ENCODE data around the gene EFR3B. TPM values are rescaled to one million over a fixed set of nuclear protein-coding genes. Genes with fewer than 3 reads are reported as not detected.
"Not testable (repeated sequence)": the region's sequence is repeated elsewhere in the genome, so short reads cannot be mapped to it uniquely, and the experiment has no call there.

Gene EFR3B
- total RNA-seq, 1 experiment from 2014 or later, result 0.09 TPM

DNA sequence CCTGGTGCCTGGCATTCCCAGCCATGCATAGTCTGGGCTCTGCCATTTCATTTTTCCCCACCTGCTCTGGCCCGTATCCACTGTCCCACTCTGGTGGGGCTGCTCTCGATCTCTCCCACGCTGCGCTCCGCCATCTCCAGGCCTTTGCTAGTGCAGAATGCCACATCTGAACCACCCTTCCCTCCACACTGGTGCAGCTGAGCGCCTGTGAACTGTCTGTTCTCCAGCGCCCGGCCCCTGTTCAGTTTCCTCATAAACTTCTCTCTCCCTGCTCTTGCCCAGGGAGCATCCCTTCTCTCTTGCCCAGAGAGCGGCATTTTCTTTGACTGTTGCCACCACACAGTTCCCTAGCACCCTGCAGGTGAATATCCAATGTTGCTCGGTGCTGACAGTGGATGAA is 105.0 kb downstream of the EFR3B start:
- no TSS peak for BruUV-seq (replicated peaks)
- Mint-ChIP-seq H3K36me3 (ENCODE audit: insufficient read depth, unreplicated experiment) (no peaks in the 10 kb centered on the region), H3K27me3 (ENCODE audit: insufficient read depth, unreplicated experiment) (peaks cover 13% of the 10 kb centered on the region), H3K27ac (ENCODE audit: low read depth, unreplicated experiment) (no peak overlapping the region), H3K4me1 (ENCODE audit: insufficient read depth, unreplicated experiment) (no peaks in the 10 kb centered on the region), H3K9me3 (ENCODE audit: unreplicated experiment) (no peaks in the 10 kb centered on the region), H3K4me3 (ENCODE audit: unreplicated experiment) (no peak overlapping the region)
- ChIA-PET CTCF (no interaction called here), POLR2A (no interaction called here)
- TF ChIP-seq, protein P1, sequence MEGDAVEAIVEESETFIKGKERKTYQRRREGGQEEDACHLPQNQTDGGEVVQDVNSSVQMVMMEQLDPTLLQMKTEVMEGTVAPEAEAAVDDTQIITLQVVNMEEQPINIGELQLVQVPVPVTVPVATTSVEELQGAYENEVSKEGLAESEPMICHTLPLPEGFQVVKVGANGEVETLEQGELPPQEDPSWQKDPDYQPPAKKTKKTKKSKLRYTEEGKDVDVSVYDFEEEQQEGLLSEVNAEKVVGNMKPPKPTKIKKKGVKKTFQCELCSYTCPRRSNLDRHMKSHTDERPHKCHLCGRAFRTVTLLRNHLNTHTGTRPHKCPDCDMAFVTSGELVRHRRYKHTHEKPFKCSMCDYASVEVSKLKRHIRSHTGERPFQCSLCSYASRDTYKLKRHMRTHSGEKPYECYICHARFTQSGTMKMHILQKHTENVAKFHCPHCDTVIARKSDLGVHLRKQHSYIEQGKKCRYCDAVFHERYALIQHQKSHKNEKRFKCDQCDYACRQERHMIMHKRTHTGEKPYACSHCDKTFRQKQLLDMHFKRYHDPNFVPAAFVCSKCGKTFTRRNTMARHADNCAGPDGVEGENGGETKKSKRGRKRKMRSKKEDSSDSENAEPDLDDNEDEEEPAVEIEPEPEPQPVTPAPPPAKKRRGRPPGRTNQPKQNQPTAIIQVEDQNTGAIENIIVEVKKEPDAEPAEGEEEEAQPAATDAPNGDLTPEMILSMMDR (IDR thresholded peaks at IDR 0.05; ENCODE audit: unreplicated experiment), result no peak
- intact Hi-C loops (cut with micrococcal nuclease), result no loop called here
- no peak for DNase-seq (ENCODE audit: unreplicated experiment)

DNA sequence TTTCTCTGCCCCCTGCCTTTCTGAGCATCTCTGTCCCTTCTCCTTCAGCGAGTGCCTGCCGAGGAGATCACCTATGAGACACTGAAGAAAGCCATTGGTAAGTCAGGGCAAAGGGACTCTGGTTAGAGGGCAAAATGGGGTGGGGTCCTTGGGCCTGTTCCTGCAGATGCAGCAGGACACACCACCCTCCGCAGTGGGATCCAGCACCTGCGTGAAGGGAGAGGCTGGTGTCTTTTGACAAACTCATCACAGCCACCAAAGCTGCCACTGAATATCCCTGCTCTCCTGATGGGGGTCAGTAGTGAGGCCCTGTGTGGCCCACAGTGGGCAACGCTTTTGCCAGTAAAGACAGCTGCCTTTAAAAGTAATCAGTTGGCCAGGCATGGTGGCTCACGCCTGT is 107.8 kb downstream of the EFR3B start:
- DNase-seq (ENCODE audit: unreplicated experiment), result no peak
- H3K4me1 Mint-ChIP-seq (ENCODE audit: insufficient read depth, unreplicated experiment), result no peaks in the 10 kb centered on the region
- TF ChIP-seq, protein P1 (IDR thresholded peaks at IDR 0.05; ENCODE audit: unreplicated experiment), result no peak
- POLR2A ChIA-PET, result no interaction called here
- intact Hi-C loops (cut with micrococcal nuclease), result no loop called here
- H3K27ac Mint-ChIP-seq (ENCODE audit: low read depth, unreplicated experiment), result no peak overlapping the region
- peaks cover 30% of the 10 kb centered on the region for H3K27me3 Mint-ChIP-seq (ENCODE audit: insufficient read depth, unreplicated experiment)
- BruUV-seq (replicated peaks), result no TSS peak
- H3K36me3 Mint-ChIP-seq (ENCODE audit: insufficient read depth, unreplicated experiment), result no peaks in the 10 kb centered on the region
- no peak overlapping the region for H3K4me3 Mint-ChIP-seq (ENCODE audit: unreplicated experiment)
- CTCF ChIA-PET, result interaction anchor here (0.6 kb wide), 2 partner anchors 9 to 440 kb away, joined by 3 to 4 read pairs; no protein-coding TSS in a partner anchor
- no peaks in the 10 kb centered on the region for H3K9me3 Mint-ChIP-seq (ENCODE audit: unreplicated experiment)

DNA sequence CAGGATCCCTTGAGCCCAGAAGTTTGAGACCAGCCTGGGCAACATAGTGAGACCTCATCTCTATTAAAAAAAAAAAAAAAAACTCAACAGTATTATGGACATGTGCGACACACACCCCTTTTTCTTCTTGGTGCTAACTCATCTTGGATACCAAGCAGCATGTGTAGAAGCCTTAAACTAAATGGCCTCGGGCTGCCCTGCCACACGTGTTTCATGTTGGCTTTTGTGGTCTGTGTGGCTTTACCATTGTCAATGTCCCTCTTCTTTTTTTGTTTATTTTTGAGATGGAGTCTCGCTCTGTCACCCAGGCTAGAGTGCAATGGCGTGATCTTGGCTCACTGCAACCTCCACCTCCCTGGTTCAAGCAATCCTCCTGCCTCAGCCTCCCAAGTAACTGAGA is 109.1 kb downstream of the EFR3B start:
- DNase-seq (ENCODE audit: unreplicated experiment); POLR2A ChIA-PET; H3K27ac Mint-ChIP-seq (ENCODE audit: low read depth, unreplicated experiment); H3K36me3 Mint-ChIP-seq (ENCODE audit: insufficient read depth, unreplicated experiment); H3K4me3 Mint-ChIP-seq (ENCODE audit: unreplicated experiment); BruUV-seq (replicated peaks); H3K9me3 Mint-ChIP-seq (ENCODE audit: unreplicated experiment); CTCF ChIA-PET; H3K4me1 Mint-ChIP-seq (ENCODE audit: insufficient read depth, unreplicated experiment); intact Hi-C loops (cut with micrococcal nuclease): not testable (repeated sequence)
- H3K27me3 Mint-ChIP-seq (ENCODE audit: insufficient read depth, unreplicated experiment), result peaks cover 43% of the 10 kb centered on the region

DNA sequence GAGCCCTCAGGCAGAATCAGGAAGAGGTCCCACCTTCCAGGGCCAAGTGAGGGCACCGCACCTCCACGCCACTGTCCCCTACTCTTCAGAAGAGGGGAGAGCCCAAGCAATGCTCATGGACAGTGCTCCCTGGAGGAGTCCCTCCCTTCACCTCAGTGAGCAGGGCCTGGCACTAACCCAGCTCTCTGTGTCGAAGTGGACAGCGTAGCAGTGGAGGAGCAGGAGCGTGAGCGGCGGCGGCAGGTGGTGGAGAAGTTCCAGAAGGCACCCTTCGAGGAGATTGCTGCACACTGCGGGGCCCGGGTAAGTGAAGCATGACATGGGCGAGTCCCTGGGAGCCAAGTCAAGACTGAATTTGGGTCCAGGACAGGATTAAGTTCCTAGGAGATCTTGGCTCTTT is 109.8 kb downstream of the EFR3B start:
- no TSS peak for BruUV-seq (replicated peaks)
- DNase-seq (ENCODE audit: unreplicated experiment), result no peak
- intact Hi-C loops (cut with micrococcal nuclease), result no loop called here
- peaks cover 39% of the 10 kb centered on the region for H3K27me3 Mint-ChIP-seq (ENCODE audit: insufficient read depth, unreplicated experiment)
- POLR2A ChIA-PET, result no interaction called here
- no peaks in the 10 kb centered on the region for H3K36me3 Mint-ChIP-seq (ENCODE audit: insufficient read depth, unreplicated experiment)
- TF ChIP-seq, protein P1 (IDR thresholded peaks at IDR 0.05; ENCODE audit: unreplicated experiment), result no peak
- no peak overlapping the region for H3K4me3 Mint-ChIP-seq (ENCODE audit: unreplicated experiment)
- H3K27ac Mint-ChIP-seq (ENCODE audit: low read depth, unreplicated experiment), result no peak overlapping the region
- no peaks in the 10 kb centered on the region for H3K4me1 Mint-ChIP-seq (ENCODE audit: insufficient read depth, unreplicated experiment)
- CTCF ChIA-PET, result interaction anchor here (1.4 kb wide), 1 partner anchor 48 kb away, joined by 3 read pairs; no protein-coding TSS in a partner anchor
- H3K9me3 Mint-ChIP-seq (ENCODE audit: unreplicated experiment), result no peaks in the 10 kb centered on the region

DNA sequence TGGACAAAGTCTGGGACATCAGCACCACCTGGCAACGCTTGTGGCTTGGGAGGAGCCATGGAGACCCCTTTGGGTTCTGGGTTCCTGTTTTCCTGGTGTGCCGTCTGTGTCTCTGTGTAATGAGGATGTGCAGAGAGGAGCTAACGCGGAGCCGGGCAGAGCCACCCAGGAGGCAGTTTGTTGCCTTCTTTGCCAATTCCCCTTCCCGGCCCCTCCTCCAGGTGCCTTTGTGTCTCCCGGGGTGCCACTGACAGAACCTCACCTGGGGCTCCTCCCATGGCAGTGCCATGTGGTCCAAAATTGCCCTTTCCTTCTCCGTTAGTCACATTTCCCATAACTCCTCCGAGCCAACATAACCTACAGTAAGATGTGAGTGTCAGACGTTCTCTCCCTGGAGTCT is 113.5 kb downstream of the EFR3B start:
- no TSS peak for BruUV-seq (replicated peaks)
- Mint-ChIP-seq H3K27ac (ENCODE audit: low read depth, unreplicated experiment) (no peak overlapping the region), H3K4me1 (ENCODE audit: insufficient read depth, unreplicated experiment) (no peaks in the 10 kb centered on the region), H3K4me3 (ENCODE audit: unreplicated experiment) (no peak overlapping the region), H3K36me3 (ENCODE audit: insufficient read depth, unreplicated experiment) (no peaks in the 10 kb centered on the region), H3K27me3 (ENCODE audit: insufficient read depth, unreplicated experiment) (peaks cover 32% of the 10 kb centered on the region), H3K9me3 (ENCODE audit: unreplicated experiment) (no peaks in the 10 kb centered on the region)
- no peak for DNase-seq (ENCODE audit: unreplicated experiment)
- POLR2A ChIA-PET, result no interaction called here
- TF ChIP-seq, protein P1 (IDR thresholded peaks at IDR 0.05; ENCODE audit: unreplicated experiment), result no peak
- CTCF ChIA-PET, result interaction anchor here (0.7 to 1.0 kb wide), 2 partner anchors 16 to 41 kb away, joined by 3 to 6 read pairs; no protein-coding TSS in a partner anchor
- intact Hi-C loops (cut with micrococcal nuclease), result no loop called here

Data from MCF 10A (cell line).